ENCODE results near the gene FCSK. TPM values are rescaled to one million over a fixed set of nuclear protein-coding genes. Genes with fewer than 3 reads are reported as not detected.

Gene FCSK
- total and polyA plus RNA-seq, 2 of the 13 experiments (the other 11 are each of a cell fraction or from before 2014, with no cell fraction given), result 9.1 to 19.2 TPM

DNA sequence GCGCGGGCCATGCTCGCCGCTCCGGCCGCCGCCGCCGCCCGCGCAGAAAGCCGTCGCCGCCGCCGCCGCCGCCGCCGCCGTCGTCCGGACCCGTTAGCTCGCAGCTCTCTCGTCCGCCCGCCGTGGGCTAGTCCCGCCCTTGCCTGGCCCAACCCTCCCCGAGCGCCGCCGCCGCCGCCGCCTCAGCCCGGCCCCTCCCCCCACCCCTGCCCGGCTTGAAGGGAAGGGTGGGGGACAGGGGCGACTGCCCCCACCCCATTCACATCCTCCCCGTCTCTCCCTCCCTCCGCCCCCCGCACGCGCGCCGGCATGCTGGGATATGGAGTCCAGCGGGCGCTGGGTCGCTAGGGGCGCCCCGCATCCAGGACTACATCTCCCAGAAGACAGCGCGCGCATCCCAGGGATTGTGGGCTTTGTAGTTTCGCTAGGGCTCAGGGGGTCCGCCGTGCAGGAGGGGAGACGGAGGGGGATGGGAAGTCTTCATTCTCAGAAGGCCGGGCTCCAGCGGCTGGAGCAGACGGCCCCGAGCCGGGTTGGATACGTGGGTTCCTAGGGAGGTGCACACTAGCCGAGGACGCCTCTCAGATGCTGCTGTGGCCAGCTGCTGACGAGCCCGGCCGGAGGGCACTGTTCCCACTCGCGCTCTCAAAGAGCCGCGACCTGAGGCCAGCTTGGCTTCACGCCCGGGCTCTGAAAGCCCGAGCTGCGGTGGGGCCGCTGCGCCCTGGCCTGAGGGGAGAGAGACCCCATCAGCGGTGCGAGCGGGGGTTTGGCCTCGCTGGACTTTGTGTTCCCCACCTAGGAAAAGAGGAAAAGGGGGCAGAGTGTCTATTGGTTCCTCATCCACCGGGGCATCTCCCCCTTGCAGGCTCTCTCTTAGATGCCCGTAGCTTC, 15.2 kb upstream of the FCSK start, which contains the start of gene ST3GAL2 (continued):
- TF ChIP-seq, protein P1, sequence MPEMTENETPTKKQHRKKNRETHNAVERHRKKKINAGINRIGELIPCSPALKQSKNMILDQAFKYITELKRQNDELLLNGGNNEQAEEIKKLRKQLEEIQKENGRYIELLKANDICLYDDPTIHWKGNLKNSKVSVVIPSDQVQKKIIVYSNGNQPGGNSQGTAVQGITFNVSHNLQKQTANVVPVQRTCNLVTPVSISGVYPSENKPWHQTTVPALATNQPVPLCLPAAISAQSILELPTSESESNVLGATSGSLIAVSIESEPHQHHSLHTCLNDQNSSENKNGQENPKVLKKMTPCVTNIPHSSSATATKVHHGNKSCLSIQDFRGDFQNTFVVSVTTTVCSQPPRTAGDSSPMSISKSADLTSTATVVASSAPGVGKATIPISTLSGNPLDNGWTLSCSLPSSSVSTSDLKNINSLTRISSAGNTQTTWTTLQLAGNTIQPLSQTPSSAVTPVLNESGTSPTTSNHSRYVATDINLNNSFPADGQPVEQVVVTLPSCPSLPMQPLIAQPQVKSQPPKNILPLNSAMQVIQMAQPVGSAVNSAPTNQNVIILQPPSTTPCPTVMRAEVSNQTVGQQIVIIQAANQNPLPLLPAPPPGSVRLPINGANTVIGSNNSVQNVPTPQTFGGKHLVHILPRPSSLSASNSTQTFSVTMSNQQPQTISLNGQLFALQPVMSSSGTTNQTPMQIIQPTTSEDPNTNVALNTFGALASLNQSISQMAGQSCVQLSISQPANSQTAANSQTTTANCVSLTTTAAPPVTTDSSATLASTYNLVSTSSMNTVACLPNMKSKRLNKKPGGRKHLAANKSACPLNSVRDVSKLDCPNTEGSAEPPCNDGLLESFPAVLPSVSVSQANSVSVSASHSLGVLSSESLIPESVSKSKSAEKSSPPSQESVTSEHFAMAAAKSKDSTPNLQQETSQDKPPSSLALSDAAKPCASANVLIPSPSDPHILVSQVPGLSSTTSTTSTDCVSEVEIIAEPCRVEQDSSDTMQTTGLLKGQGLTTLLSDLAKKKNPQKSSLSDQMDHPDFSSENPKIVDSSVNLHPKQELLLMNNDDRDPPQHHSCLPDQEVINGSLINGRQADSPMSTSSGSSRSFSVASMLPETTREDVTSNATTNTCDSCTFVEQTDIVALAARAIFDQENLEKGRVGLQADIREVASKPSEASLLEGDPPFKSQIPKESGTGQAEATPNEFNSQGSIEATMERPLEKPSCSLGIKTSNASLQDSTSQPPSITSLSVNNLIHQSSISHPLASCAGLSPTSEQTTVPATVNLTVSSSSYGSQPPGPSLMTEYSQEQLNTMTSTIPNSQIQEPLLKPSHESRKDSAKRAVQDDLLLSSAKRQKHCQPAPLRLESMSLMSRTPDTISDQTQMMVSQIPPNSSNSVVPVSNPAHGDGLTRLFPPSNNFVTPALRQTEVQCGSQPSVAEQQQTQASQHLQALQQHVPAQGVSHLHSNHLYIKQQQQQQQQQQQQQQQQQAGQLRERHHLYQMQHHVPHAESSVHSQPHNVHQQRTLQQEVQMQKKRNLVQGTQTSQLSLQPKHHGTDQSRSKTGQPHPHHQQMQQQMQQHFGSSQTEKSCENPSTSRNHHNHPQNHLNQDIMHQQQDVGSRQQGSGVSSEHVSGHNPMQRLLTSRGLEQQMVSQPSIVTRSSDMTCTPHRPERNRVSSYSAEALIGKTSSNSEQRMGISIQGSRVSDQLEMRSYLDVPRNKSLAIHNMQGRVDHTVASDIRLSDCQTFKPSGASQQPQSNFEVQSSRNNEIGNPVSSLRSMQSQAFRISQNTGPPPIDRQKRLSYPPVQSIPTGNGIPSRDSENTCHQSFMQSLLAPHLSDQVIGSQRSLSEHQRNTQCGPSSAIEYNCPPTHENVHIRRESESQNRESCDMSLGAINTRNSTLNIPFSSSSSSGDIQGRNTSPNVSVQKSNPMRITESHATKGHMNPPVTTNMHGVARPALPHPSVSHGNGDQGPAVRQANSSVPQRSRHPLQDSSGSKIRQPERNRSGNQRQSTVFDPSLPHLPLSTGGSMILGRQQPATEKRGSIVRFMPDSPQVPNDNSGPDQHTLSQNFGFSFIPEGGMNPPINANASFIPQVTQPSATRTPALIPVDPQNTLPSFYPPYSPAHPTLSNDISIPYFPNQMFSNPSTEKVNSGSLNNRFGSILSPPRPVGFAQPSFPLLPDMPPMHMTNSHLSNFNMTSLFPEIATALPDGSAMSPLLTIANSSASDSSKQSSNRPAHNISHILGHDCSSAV (CRISPR knock-in tag; IDR thresholded peaks at IDR 0.05; ENCODE audit: borderline replicate concordance), result no peak; the same call in 1 of the 2 replicates
- TF ChIP-seq RAD51 (IDR thresholded peaks at IDR 0.05; ENCODE audit: borderline replicate concordance) (no peak), ZNF136 (CRISPR knock-in tag; IDR thresholded peaks at IDR 0.05; ENCODE audit: low read depth) (peak; percentile 58; the same call in 1 of the 2 replicates), RARA (CRISPR knock-in tag; IDR thresholded peaks at IDR 0.05) (0 out of 2 replicates have a peak, but pooled peaks have one; percentile 3), ZBTB8A (CRISPR knock-in tag; IDR thresholded peaks at IDR 0.05; ENCODE audit: borderline replicate concordance, low read depth) (no peak), XRCC5 (optimal IDR thresholded peaks at IDR 0.05; ENCODE audit: low read length) (peak; percentile 79), MIER2 (CRISPR knock-in tag; IDR thresholded peaks at IDR 0.05) (no peak), ZNF460 (CRISPR knock-in tag; IDR thresholded peaks at IDR 0.05; ENCODE audit: borderline replicate concordance) (no peak; the same call in 1 of the 2 replicates), HMG20A (CRISPR knock-in tag; IDR thresholded peaks at IDR 0.05; ENCODE audit: borderline replicate concordance) (no peak)
- TF ChIP-seq, protein P2, sequence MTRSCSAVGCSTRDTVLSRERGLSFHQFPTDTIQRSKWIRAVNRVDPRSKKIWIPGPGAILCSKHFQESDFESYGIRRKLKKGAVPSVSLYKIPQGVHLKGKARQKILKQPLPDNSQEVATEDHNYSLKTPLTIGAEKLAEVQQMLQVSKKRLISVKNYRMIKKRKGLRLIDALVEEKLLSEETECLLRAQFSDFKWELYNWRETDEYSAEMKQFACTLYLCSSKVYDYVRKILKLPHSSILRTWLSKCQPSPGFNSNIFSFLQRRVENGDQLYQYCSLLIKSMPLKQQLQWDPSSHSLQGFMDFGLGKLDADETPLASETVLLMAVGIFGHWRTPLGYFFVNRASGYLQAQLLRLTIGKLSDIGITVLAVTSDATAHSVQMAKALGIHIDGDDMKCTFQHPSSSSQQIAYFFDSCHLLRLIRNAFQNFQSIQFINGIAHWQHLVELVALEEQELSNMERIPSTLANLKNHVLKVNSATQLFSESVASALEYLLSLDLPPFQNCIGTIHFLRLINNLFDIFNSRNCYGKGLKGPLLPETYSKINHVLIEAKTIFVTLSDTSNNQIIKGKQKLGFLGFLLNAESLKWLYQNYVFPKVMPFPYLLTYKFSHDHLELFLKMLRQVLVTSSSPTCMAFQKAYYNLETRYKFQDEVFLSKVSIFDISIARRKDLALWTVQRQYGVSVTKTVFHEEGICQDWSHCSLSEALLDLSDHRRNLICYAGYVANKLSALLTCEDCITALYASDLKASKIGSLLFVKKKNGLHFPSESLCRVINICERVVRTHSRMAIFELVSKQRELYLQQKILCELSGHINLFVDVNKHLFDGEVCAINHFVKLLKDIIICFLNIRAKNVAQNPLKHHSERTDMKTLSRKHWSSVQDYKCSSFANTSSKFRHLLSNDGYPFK (CRISPR knock-in tag; IDR thresholded peaks at IDR 0.05; ENCODE audit: borderline replicate concordance), result peak; percentile 38; the same call in 1 of the 2 replicates
- TF ChIP-seq, protein P3, sequence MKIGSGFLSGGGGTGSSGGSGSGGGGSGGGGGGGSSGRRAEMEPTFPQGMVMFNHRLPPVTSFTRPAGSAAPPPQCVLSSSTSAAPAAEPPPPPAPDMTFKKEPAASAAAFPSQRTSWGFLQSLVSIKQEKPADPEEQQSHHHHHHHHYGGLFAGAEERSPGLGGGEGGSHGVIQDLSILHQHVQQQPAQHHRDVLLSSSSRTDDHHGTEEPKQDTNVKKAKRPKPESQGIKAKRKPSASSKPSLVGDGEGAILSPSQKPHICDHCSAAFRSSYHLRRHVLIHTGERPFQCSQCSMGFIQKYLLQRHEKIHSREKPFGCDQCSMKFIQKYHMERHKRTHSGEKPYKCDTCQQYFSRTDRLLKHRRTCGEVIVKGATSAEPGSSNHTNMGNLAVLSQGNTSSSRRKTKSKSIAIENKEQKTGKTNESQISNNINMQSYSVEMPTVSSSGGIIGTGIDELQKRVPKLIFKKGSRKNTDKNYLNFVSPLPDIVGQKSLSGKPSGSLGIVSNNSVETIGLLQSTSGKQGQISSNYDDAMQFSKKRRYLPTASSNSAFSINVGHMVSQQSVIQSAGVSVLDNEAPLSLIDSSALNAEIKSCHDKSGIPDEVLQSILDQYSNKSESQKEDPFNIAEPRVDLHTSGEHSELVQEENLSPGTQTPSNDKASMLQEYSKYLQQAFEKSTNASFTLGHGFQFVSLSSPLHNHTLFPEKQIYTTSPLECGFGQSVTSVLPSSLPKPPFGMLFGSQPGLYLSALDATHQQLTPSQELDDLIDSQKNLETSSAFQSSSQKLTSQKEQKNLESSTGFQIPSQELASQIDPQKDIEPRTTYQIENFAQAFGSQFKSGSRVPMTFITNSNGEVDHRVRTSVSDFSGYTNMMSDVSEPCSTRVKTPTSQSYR (CRISPR knock-in tag; IDR thresholded peaks at IDR 0.05; ENCODE audit: borderline replicate concordance), result peak; percentile 89
- TF ChIP-seq, protein P4, sequence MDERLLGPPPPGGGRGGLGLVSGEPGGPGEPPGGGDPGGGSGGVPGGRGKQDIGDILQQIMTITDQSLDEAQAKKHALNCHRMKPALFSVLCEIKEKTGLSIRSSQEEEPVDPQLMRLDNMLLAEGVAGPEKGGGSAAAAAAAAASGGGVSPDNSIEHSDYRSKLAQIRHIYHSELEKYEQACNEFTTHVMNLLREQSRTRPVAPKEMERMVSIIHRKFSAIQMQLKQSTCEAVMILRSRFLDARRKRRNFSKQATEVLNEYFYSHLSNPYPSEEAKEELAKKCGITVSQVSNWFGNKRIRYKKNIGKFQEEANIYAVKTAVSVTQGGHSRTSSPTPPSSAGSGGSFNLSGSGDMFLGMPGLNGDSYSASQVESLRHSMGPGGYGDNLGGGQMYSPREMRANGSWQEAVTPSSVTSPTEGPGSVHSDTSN (CRISPR knock-in tag; IDR thresholded peaks at IDR 0.05), result no peak

All from HepG2 (cell line).